ES-I3 (cell line): ENCODE measurements around the gene KRTAP19-6.

Source experiments
- H3K36me3 ChIP-seq: 2 replicates; pipeline ENCODE4 v1.6.1; 2013; ENCODE audit warnings: mild to moderate bottlenecking, low read length, control low read depth, moderate library complexity; ENCODE audit not compliant: insufficient read depth
- H3K4me1 ChIP-seq: 2 replicates; pipeline ENCODE4 v1.6.1; 2013; ENCODE audit warnings: mild to moderate bottlenecking, control low read depth, low read length; ENCODE audit not compliant: insufficient read depth
- H3K9ac ChIP-seq: 2 replicates; pipeline ENCODE4 v1.6.1; 2013; ENCODE audit warnings: low read depth, mild to moderate bottlenecking, low read length, moderate library complexity
- H3K9me3 ChIP-seq: 2 replicates; pipeline ENCODE4 v1.6.1; 2013; ENCODE audit warnings: mild to moderate bottlenecking, low read length, moderate library complexity; ENCODE audit not compliant: control insufficient read depth, insufficient read depth

The KRTAP19-6 gene, protein sequence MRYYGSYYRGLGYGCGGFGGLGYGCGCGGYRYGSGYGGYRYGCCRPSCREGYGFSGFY

DNA sequence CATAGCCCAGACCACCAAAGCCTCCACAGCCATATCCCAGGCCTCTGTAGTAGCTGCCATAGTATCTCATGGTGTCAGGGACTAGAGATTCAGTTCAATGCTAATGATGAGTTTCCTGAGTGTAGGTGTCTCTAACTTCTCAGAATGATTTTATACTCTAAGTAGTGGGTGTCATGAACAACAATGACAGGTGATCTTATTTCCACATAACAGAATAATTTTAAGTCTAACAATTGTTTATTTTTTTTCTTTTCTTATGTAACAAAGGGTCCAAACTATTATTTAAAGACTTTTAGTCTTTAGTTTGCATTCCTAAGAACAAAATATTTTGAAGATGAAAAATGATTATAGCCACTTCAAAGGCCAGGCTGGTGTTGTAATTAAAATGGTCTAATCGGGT lies at the start of gene KRTAP19-6:
Gene KRTAP19-6 (minus strand): TSS at position 101 of the 400 bp plus-strand sequence. CDS start 31 bp downstream, at position 70.
- Histone ChIP-seq H3K9ac (no peak within 1 kb of the TSS), H3K9me3 (no peaks in the 10 kb centered on the region), H3K36me3 (no peaks in the 10 kb centered on the region), H3K4me1 (no peaks in the 10 kb centered on the region)

- H3K9ac ChIP-seq, result no peak within 1 kb of the TSS
- no peaks in the 10 kb centered on the region for H3K9me3 ChIP-seq
- no peaks in the 10 kb centered on the region for H3K36me3 ChIP-seq
- no peaks in the 10 kb centered on the region for H3K4me1 ChIP-seq
Observed at GRCh38 chr21:30590297-30590696, 48.6 kb upstream of the KRTAP19-6 start, which contains the start of gene KRTAP22-2. Gene KRTAP22-2, minus strand, starts transcription at chr21:30590397.

- Histone ChIP-seq H3K4me1 (no peaks in the 10 kb centered on the region), H3K9me3 (no peaks in the 10 kb centered on the region), H3K36me3 (no peaks in the 10 kb centered on the region), H3K9ac (no peak overlapping the region)
Observed at GRCh38 chr21:30582870-30583269, 41.2 kb upstream of the KRTAP19-6 start.

DNA sequence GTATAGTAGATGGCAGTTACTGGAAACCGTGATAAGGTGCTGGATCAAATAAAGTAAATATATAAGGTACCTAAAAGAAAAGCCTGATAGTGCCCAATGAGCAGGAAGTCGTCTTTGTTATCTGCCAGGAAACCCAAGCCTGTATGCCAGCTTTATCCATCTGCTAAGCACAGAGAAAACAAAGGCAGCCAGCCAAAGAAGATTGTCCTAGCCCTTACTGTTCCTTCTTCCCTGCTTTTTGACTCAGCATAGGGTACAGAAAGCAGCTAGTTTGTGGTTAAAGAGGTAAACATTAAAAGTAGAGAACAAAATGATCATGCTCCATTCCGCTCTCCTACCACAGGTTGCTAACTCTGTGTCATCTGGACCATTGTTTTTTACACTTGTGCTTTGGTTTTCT lies 38.5 kb upstream of the KRTAP19-6 start:
- no peaks in the 10 kb centered on the region for H3K36me3 ChIP-seq
- no peak overlapping the region for H3K9ac ChIP-seq
- H3K9me3 ChIP-seq, result no peaks in the 10 kb centered on the region
- H3K4me1 ChIP-seq, result no peaks in the 10 kb centered on the region

GRCh38 chr21:30579346-30579745 lies 37.7 kb upstream of the KRTAP19-6 start:
- no peaks in the 10 kb centered on the region for H3K36me3 ChIP-seq

GRCh38 chr21:30577766-30578165 lies 36.1 kb upstream of the KRTAP19-6 start:
- no peaks in the 10 kb centered on the region for H3K36me3 ChIP-seq
- no peaks in the 10 kb centered on the region for H3K4me1 ChIP-seq
- no peak overlapping the region for H3K9ac ChIP-seq
- no peaks in the 10 kb centered on the region; the same call in 1 of the 2 replicates for H3K9me3 ChIP-seq

More at GRCh38 chr21:30579346-30579745, 37.7 kb upstream of the KRTAP19-6 start:
- no peaks in the 10 kb centered on the region for H3K4me1 ChIP-seq
- no peaks in the 10 kb centered on the region for H3K9me3 ChIP-seq
- H3K9ac ChIP-seq, result no peak overlapping the region

DNA sequence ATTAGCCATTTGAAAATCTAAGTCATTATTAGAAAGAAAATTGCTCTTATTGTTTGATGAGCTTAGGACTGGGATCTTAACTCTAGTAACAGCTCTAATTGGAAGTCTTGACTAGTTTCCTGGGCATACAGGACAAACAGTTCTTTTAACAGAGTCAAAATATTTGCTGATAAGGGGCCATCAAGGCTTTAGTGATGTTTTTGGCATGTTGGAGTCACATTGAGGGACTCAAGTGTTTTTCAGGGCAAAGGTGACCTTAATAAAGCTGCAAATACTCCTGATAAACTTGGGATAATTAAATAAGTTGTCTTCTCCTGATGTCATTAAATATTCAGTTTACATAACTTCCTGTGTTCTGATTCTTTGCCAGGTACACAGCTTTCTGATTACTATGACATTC lies 26.0 kb upstream of the KRTAP19-6 start:
- Histone ChIP-seq H3K9ac (no peak overlapping the region), H3K4me1 (no peaks in the 10 kb centered on the region), H3K9me3 (no peaks in the 10 kb centered on the region), H3K36me3 (no peaks in the 10 kb centered on the region)

DNA sequence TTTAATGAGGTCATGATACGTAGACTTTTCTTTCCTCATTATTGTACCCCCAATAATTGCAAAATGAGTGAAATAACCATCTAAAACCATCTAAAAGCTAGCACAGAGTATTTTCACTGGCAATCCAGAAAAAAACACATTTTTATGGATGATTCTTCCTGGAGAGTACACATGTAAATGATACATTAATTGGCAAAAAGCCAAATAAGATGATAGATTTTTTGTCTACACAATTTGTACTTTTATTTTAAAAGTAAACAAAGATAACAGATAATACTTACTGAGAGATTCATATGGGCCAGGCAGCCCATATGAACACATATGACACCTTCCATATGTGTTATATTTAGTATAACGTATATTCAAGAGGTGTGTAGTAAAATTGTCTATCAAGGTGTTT lies 22.0 kb upstream of the KRTAP19-6 start:
- no peaks in the 10 kb centered on the region for H3K9me3 ChIP-seq

GRCh38 chr21:30563072-30563471 lies 21.4 kb upstream of the KRTAP19-6 start:
- H3K36me3 ChIP-seq, result no peaks in the 10 kb centered on the region
- no peak overlapping the region for H3K9ac ChIP-seq
- no peaks in the 10 kb centered on the region for H3K9me3 ChIP-seq
- H3K4me1 ChIP-seq, result no peaks in the 10 kb centered on the region

More for the DNA sequence above, 22.0 kb upstream of the KRTAP19-6 start:
- Histone ChIP-seq H3K4me1 (no peaks in the 10 kb centered on the region), H3K36me3 (no peaks in the 10 kb centered on the region), H3K9ac (no peak overlapping the region)

DNA sequence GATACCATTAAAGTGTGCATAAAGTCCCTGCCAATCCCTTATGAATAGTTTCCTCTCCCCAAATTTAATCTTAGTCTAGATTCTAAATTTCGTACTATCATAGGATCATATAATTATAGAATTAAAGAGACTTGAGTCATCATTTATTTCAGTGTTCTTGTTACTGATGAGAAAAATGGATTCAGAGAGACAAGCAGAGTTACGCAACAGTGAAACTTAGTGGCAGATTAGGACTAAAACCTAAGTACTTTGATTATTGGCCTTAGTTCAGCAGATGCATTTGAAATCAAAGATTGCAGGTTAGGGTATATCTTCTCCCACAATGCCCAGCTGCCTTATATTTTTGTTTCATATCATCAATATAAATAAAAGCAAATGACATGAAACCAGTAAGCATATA lies 20.3 kb upstream of the KRTAP19-6 start:
- no peaks in the 10 kb centered on the region for H3K4me1 ChIP-seq

GRCh38 chr21:30561264-30561895 lies 19.7 kb upstream of the KRTAP19-6 start, which contains the start of gene KRTAP19-7:
Gene KRTAP19-7, minus strand, starts transcription at chr21:30561314. Its CDS starts 25 bp downstream, at chr21:30561289.
- H3K9me3 ChIP-seq, result no peaks in the 10 kb centered on the region
- no peaks in the 10 kb centered on the region for H3K36me3 ChIP-seq
- H3K4me1 ChIP-seq, result no peaks in the 10 kb centered on the region
- no peak within 1 kb of the TSS for H3K9ac ChIP-seq

More for the DNA sequence above, 20.3 kb upstream of the KRTAP19-6 start:
- H3K36me3 ChIP-seq, result no peaks in the 10 kb centered on the region
- H3K9ac ChIP-seq, result no peak overlapping the region
- H3K9me3 ChIP-seq, result no peaks in the 10 kb centered on the region

DNA sequence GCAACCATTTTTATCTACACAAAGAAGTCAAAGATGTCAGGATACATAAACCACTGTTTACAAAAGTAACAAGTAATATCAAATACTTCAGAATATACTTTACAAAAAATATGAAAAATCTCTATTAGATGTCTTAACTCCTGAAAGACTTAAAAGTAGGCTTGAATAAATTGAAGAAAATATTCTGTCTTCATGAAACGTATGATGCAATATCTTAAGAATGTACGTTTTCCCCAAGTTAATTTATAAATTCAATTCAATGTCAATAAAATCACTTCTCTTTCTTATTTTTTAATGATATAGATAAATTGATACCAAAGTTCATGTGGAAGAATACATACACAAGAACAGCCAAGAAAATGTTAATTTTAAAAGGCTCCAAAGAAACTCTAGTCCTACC lies 13.4 kb upstream of the KRTAP19-6 start:
- Histone ChIP-seq H3K36me3 (no peaks in the 10 kb centered on the region), H3K9ac (no peak overlapping the region), H3K4me1 (no peaks in the 10 kb centered on the region), H3K9me3 (no peaks in the 10 kb centered on the region)

- H3K4me1 ChIP-seq, result no peaks in the 10 kb centered on the region
- H3K36me3 ChIP-seq, result no peaks in the 10 kb centered on the region
- no peaks in the 10 kb centered on the region for H3K9me3 ChIP-seq
- no peak overlapping the region for H3K9ac ChIP-seq
Observed at GRCh38 chr21:30552782-30553181, 11.1 kb upstream of the KRTAP19-6 start.

DNA sequence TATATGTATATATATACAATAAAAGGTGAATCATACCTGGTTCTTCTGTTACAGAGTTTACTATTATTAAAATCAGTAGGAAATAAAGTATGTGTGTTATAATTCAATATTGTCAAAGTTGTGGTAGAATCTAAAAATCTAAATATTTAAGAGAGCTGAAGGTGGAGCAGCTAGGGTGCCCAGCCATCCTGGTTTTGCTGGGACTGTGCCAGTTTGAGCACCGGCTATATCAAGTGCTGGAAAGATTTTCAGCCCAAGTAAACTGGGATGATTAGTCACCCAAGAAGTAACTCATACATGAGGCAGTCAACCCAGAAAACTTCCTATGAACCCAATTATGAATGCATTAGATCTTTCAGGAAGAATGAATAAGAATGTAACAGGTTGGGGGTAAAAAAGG lies 22.8 kb downstream of the KRTAP19-6 start:
- no peaks in the 10 kb centered on the region; the same call in 1 of the 2 replicates for H3K9me3 ChIP-seq
- H3K36me3 ChIP-seq, result no peaks in the 10 kb centered on the region
- no peaks in the 10 kb centered on the region for H3K4me1 ChIP-seq
- no peak overlapping the region for H3K9ac ChIP-seq

DNA sequence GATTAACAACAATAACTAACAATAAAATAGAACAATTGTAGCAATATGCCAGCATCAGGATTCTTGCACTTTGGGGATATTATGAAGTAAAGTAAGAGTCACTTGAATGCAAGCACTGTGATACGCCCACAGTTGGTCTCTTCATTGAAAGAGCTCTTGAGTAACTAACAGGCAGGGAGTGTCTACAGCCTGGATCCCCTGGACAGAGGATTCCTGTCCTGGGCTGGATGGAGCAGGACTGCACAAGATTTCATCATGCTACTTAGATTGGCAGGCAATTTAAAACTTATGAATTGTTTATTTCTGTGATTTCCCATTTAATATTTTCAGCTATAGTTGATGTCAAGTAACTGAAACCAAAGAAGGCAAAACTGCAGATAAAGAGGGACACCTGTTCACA lies 26.0 kb downstream of the KRTAP19-6 start:
- no peaks in the 10 kb centered on the region; the same call in 1 of the 2 replicates for H3K9me3 ChIP-seq

More for the DNA sequence above, 26.0 kb downstream of the KRTAP19-6 start:
- Histone ChIP-seq H3K36me3 (no peaks in the 10 kb centered on the region), H3K9ac (no peak overlapping the region), H3K4me1 (no peaks in the 10 kb centered on the region)
